NCI-H2196 (cell line): ENCODE measurements around the gene TTC23.
"Not testable (repeated sequence)": the region's sequence is repeated elsewhere in the genome, so short reads cannot be mapped to it uniquely, and the experiment has no call there.

Experiments used
- DNase-seq: peaks from one replicate; lab custom pipeline; 2025; ENCODE audit not compliant: unreplicated experiment; lab: John Stamatoyannopoulos, UW

The TTC23 gene

DNA sequence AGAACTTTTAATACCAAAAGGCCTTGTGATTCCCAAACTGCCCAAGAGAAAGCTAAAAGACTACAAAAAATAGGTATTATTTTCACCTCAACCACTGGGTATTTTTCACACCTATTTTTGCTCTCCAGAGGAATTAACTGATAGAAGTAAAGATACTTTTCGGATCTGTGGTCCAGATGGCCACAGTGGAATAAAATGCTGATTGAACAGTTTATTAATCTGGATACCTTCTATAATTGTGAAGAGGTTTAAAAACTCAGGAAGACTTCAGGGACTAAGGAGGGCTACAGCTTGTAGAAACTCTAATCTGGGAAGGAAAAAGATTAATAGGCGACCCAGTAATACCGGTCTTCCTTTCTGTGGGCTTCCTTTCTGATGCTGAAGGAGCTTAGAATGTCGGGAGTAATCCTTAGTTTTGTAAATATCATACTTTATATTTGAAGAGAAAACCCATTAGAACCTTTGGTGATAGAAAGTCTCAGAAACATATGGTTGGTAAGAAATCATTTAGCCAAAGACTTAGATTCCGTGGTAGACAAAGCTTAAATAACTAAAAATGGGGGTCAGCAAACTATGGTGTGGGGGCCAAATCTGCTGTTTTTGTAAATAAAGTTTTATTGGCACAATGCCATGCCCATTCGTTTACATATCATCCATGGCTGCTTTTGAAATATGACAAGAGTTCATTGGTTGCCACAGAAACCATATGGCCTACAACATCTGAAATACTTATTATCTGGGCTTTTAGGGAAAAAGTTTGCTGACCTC is 47.8 kb downstream of the TTC23 start:
- DNase-seq = no peak

DNA sequence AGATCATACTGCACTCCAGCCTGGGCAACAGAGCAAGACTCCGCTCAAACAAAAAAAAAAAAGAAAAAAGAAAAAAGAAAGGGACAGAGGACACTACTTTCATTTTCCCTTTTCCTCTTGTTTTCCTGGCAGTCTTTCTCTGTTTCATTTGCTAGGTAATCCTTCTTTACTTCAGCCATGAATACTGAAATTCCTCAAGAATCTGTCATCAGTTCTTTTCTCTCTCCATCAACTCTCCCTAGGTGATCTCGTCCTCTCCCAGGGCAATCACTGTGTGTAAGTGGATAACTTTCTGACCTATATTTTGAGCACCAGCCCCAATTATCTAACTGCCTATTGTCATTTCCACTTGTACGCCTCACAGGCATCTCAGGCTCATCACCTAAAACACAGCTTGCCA is 51.5 kb downstream of the TTC23 start:
- no peak for DNase-seq

DNA sequence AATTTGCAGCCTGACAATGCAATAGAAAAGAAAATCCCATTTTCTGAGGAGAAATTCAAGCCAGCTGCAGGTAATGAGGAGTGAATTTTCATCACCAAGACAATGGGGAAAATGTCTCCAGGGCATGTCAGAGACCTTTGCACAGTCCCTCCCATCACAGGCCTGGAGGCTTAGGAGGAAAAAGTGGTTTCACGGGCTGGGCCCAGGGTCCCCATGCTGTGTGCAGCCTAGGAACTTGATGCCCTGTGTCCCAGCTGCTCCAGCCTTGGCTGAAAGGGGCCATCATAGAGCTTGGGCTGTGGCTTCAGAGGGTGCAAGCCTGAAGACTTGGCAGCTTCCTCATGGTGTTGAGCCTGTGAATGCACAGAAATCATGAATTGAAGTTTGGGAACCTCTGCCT is 57.2 kb downstream of the TTC23 start:
- DNase-seq = not testable (repeated sequence)

DNA sequence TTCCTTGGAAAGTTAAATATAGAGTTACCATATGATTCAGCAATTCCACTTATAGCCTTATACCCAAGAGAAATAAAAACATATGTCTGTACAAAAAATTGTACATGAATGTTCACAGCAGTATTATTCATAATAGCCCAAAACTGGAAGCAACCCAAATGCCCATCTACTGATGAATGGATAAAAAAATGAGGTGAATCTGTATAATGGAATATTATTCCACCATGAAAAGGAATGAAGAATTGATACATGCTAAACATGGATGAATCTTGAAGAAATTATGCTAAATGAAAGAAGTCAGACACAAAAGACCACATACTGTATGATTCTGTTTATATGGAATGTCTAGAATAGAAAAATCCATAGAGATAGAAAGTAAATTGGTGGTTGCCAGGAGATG is 61.4 kb downstream of the TTC23 start:
- DNase-seq = no peak

DNA sequence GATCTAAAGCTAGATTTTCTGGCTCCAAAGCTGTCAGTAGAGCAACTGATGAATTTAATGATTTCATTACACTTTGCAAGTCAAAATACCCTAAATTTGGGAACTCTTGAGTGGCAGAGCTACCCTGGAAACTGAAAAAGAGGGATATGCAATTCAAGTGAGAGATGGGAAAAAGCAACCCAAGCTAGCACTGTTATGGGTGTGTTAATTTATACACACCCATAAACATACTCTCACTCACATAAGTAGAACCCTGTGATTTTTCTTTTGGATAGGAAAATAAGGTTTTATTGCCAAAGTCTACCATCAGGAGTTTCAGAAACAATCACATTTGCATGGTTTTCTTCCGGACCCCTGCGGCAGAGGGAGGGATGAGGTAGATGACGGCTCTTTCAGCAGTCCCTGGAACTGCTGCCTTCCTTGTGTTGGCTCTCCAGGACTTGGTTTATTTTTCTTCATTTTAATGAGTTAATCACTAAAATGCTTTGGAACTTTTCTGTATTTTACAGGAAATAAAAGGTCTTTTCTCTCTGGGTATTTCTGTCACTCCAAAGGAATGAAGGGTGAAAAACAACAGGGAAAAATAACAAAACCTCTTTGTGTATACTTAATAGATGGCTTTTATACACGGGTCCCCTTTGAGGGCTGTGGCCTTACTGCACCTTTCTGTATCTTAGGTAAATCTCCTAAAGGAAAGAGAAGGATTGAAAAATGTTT is 63.8 kb downstream of the TTC23 start:
- DNase-seq = no peak

DNA sequence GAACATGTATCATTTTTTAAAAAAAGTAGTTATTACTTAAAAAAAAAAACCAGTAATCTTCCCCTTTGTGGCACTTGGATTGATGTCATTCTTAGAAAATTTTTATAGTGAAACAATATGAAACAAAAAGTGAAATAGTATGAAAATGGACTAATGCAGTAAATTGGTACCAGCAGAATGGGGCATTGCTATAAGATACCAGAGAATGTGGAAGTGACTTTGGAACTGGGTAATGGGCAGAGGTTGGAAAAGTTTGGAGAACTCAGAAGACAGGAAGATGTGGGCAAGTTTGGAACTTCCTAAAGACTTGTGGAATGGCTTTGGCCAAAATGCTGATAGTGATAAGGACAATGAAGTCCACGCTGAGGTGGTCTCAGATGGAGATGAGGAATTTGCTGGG is 66.6 kb downstream of the TTC23 start:
- DNase-seq = no peak

DNA sequence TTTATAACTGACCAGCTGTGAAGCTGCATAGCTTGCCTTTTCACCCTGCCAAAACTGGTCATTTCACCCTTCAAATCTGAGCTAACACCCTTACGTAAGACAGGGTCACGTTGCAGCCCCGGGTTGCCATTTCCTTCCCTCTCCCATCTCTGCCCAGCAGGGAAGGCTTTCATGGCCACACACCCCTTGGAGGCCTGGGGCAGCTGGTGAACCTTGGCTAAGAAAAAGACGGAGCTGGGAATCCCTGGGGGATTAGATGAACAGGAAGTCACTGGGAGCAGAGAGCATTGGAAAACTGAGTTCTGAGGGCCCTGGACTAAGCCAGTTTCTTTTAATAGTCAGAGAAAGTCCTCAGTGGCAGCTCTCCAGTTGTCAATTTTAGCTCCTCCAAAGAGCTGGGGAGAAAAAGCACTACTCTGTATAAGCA is 67.8 kb downstream of the TTC23 start:
- no peak for DNase-seq

DNA sequence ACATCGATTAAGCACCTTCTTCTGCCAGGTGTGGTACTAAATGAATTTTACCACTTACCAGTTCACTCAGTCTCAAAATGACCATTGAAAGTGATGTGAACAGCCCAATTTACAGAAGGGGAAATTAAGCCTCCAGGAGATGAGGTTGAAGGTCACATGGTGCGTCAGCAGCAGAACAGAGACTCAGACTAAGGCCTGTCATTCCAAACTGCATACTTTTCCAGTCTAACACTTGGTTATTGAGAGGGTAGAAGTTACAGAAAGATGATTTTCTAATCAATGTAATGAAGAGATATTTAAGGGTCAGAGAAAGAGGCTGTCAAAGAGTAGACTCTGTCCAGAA is 68.4 kb downstream of the TTC23 start:
- no peak for DNase-seq

DNA sequence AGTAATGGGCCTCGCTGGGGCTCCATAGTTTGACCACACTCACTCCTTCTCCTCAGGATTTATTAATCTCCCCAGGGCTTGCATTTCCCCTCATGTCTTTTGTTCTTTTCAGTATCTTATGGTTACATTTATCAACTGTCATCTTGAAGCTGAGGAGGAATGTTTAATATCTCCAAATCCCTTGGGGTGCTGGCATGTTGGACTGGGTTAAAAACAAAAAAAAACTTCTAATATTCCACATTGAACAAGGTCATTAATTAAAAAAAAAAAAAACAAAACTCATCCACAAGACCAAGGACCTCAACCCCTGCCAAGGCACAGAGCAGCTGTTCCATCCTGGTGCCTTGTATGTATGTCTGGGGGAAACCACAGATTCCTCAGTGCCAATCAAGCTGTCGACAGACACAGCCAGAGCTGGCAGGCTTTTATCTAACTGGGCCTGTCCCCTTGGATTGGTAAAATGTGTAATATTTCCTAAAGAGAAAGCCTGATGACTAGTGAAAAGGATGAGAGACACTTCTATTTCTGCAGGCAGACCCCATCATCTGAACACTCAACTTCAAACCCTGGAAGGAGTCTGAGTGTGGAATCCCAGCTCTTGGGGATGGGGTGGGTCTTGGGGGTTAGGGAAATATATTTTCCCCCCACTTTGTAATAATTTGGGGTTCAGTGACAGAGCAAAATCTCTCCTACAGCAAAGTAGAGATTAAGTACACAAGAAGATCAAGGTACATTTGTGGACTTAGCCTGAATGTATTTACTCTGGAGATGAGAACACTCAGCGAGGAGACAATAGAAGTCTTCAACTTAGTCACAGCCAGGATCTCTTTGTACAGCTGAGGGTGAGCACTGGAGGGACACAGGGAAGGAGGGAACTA is 69.1 kb downstream of the TTC23 start:
- no peak for DNase-seq

DNA sequence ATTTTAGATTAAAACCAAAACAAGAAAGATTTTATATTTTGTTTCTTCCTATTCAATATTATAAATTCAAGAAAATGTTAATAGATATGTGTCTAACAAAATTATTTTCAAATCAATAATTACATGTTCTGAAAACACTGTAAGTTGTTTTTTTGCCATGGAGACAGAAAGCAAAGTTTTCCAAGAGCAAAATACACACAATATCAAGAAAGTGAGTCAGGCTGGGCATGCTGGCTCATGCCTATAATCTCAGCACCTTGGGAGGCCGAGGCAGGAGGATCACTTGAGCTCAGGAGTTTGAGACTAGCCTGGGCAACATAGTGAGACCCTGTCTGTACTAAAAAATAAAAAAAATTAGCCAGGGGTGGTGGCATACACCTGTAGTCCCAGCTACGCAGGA is 71.7 kb downstream of the TTC23 start:
- DNase-seq = no peak

DNA sequence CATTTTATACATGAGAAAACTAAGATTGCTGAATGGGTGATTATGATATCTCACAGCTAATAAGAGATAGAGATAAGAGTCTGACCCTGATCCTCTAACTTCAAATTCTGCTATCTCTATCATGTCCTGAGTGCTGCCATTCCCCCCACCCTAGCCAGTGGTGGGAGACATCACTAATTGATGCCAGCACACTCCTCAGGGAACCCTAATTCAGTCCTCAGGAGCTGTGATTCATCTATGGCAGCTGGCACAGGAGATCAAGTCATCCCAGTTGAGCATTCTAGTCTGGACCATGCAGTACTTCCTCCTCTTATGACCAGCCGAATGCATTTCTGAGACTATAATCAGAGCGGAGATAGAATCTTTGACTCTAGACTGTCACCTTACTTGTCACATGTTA is 72.6 kb downstream of the TTC23 start:
- DNase-seq = no peak

DNA sequence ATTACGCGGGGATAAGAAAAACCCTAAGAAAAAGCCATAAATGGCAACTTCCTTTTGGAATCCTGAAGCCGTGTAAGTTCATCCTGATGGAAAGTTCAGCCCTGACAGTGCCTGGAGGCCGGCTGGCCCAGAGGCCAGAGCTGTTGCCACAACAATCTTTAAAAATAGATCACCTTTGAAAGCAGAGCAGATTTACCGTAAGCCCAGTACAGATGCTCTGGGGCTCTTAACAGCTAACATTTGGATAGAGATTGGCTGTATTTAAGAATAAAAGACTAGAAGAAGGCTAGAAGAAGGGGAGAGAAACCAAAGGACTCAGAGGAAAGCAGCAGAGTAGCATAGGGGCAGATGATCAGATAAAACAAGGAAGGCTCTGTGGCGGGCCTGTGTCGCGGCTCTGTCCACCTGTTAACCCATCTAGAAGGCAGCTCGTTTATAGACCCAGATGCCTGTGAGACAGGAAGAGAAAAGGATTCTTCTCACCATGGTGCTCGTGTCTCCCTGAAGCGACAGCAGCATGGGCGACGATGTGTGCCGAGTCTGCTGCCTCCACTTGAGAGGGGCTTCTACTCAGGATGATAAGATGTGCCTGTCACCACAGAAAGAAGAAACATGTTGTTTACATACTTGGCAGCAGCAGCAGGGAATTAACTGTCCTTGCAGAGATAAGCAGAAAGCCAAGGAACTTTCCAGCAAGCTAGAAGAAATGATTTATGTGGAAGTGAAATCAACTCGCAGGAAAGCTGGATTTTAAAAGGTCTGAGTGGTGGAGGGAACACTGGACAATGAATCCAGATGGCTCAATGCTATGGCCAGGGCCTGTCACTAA is 74.6 kb downstream of the TTC23 start:
- no peak for DNase-seq

DNA sequence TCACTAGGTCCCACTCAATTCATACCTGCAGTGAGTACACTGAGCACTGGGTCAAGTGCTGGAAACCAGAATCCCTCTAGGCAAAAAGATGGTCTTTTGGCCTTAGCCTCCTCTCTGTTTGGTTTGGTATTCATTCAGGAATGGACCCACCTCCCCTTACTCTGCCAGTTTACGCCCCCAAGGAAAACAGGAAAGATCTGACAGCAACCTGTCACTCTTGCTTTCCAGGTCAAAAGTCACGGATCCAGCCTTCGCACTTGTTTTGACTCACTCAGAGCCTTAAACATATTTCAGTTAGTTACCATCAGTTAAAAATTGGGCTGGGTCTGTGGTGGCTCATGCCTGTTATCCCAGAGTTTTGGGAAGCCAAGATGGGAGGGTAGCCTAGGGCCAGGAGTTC is 76.4 kb downstream of the TTC23 start:
- DNase-seq = no peak

DNA sequence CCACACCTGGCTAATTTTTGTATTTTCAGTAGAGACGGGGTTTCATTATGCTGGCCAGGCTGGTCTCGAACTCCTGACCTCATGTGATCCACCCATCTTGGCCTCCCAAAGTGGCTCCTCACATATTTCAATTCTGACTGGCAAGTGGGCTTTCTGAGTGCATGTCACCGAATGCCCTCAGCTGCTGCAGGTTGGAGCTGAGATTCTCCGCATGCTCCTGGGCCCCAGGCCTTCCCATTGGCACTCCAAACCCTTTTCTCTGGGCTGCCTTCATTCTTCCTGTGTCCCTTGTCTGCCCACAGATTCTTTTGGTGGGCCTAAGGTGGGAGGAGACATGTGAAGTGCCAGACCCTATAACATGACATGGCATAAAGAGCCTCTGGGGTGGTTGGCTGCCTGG is 77.2 kb downstream of the TTC23 start:
- DNase-seq = no peak

DNA sequence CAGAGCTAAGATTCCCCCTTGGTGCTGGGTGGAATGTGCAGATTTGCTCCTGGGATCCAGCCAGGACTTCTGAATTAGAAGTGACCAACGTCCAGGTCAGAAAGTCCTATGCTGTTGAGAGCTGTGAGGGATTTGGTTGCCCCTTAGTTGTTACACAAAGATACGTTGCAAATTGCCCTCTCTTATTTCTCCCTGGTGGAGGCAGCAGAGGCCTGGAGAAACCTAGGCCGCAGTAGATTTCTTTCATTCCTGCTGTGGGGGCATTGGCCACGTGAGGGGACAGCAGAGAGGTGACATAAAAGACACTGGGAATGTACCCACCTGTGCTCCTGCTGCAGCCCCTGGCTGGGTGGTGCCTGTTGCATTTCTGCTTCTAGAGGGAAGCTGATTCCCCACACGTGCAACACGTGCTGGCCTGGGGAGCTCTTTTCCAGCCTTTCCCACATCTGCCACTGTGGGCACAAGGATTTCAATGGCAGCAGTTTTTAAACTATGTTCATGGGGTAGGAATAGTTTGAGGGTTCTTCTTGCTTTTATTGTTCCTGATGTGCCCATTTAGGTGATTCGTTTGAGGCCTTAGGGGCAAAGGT is 78.8 kb downstream of the TTC23 start:
- DNase-seq = no peak

DNA sequence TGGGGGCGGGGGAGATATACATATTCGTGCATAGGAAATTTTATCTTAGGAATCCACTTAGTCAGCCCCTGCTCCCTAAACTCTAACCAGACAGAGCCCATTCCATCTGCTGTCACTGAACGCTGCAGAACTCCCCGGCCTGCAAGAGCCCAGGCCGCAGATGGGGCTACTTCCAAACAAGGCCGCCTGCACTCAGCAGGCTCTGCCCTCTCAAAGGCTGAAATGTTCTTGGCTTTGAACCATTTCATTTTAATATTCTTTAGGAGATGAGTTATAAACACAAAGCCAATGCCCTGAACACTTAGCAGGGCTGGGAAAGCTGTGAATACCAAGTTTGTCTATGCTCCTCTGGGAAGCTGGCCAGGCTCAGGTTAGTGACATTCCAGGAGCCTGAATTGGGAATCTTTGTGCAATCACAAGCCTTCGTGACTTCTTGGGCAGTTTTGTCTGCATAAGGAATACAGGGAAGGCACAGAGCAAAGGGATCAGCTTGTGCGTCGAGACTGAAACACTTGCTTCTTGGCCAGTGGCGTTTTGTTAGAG is 79.5 kb downstream of the TTC23 start:
- DNase-seq = no peak

DNA sequence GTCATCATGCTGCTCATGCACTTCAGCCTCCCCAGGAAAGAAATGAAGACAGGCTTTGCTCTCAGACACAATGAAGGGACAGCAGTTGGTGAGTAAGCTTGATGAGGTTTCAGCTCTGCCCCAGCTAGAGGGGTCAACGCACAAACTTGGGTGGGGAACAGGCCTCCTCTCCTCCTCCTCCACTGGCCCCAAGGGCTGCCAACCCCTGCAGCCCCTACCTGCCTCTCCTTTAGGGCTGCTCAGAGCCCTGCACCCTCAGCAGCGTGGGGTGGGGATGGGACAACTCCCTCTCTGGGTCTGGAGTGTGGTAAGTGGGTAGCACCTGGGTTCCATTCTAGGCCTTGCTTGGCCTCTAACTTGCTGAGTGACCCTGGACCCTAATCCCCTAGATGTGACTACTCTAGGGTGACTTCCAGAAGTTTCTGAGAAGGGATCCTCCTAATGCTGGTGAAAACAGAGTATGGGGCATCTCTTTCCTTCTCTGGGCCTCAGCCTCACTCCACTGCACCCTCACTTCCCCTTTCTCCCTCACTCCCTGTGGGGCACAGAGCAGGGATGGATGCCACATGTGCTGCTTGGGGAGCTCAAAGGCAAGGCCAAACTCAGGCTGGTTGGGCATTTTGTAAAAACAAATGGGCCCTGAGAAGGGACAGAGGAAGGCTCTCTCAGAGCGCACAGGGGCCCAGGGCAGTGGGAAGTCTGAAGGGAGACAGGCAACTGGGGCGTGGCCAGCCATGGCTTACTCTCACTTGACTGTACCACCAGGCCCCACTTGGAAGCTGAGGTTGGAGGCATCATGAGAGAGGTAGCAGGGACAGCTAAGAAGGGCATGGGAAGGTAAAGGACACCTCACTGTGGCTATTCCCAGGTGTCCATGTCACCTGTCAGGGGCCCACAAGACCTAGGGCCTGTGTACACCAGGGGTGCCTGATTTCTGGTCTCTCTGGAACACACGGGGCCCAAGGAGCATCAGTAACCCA is 80.5 kb downstream of the TTC23 start:
- DNase-seq = no peak

DNA sequence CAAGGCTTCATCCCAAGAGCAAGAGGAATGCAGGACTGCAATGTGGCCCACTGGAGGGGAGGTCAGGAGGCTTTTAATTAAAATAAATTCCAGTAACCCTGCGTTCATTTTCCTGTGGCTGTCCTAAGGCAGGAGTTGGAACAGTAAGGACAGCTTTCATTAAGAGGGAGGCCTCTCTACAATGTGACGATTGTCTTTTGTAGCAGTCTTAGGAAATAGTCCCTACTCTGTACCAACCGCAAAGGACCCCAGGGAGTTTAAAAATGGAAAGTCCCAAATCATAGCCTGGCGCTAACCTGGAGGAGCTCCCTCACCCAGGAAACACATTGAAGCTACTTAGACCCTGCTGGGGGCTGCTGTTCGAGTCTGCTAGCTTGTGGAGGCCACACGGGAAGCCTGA is 81.7 kb downstream of the TTC23 start:
- no peak for DNase-seq

DNA sequence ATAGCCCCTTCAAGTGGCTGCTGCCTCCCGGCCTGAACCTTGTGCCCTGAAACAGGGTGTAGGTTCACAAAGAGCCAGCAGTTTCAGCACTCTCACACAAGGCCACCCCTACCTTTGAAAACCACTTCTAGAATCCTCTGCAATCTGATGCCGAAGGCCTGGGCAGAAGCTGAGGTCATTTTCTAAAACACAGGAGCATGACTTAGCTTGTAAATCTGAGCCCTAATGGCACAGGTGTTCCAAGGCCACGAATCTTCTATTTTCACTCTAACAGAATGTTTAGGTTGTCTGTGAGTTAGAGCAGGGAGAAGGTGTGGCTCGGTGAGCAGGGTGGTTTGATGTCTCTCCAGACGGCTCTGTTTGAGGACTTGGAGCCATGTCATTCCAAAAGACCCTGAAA is 82.2 kb downstream of the TTC23 start:
- DNase-seq = no peak
